H1 (cell line): ENCODE data around the gene CTAGE1. TPM values are rescaled to one million over a fixed set of nuclear protein-coding genes. Genes with fewer than 3 reads are reported as not detected.

Experiments
- ASH2L ChIP-seq: fragments of 200-600, 300-600 bp; sonication (generic); IDR thresholded peaks from one replicate; pipeline ENCODE4 v1.7.1; 2017; ENCODE audit warnings: low read length
- BACH1 ChIP-seq: IDR thresholded peaks from 2 replicates; pipeline ENCODE4 v1.6.1; 2012; ENCODE audit warnings: low read length, improper control_type of control experiment
- EP300 ChIP-seq, 2 experiments: IDR thresholded peaks; 1 replicate in 1 of 2; 2 replicates in 1 of 2; pipeline ENCODE4 v1.6.1; 2011 to 2012; ENCODE audit warnings: low read depth in 2 of 2, low read length in 2 of 2, mild to moderate bottlenecking in 2 of 2, borderline replicate concordance in 1 of 2, inconsistent platforms in 1 of 2, moderate library complexity in 1 of 2
- HDAC6 ChIP-seq: IDR thresholded peaks from one replicate; pipeline ENCODE4 v1.7.1; 2012; ENCODE audit warnings: low read depth, mild to moderate bottlenecking, inconsistent platforms, low read length, moderate library complexity
- RAD21 ChIP-seq, 2 experiments: IDR thresholded peaks in 1 of 2; conservative IDR thresholded peaks in 1 of 2; 2 replicates each; pipeline ENCODE4 v1.6.1; 2011; ENCODE audit warnings: low read depth in 2 of 2, low read length in 2 of 2, improper control_type of control experiment in 1 of 2, inconsistent platforms in 1 of 2, mild to moderate bottlenecking in 1 of 2, moderate library complexity in 1 of 2
- polyA plus RNA-seq, 7 experiments: library from polyadenylated mRNA; depleted of rRNA in 3 of 7; stranded (reverse) in 5 of 7; unstranded in 2 of 7; fragments of >200 nt in 5 of 7; fragments of 200-250 nt in 2 of 7; gene quantifications; 1 replicate in 5 of 7; 2 replicates in 1 of 7; 4 replicates in 1 of 7; pipeline versions ENCODE4 v1.2.1 to v1.2.3, GENCODE V29; 2011 to 2013; ENCODE audit warnings: missing spikeins in 2 of 7, mixed read lengths in 2 of 7
- total RNA-seq: library from RNA; stranded (reverse); fragmentation: NEBNext Ultra II Directional; extraction: Animal tissue kit (Norgen Biotek cat#: 25700); gene quantifications from 2 replicates; pipeline ENCODE4 v1.2.1, GENCODE V29; 2021
- TF ChIP-seq, protein P1 (sequence below): IDR thresholded peaks from 2 replicates; pipeline ENCODE4 v1.6.1; 2012; ENCODE audit warnings: inconsistent platforms
- TF ChIP-seq, protein P2 (sequence below): IDR thresholded peaks from 2 replicates; pipeline ENCODE4 v1.6.1; 2011; ENCODE audit warnings: low read length, improper control_type of control experiment

CTAGE1 gene
- total and polyA plus RNA-seq, 2 of the 8 experiments (the other 6 are each of a cell fraction or from before 2014, with no cell fraction given): not detected

DNA sequence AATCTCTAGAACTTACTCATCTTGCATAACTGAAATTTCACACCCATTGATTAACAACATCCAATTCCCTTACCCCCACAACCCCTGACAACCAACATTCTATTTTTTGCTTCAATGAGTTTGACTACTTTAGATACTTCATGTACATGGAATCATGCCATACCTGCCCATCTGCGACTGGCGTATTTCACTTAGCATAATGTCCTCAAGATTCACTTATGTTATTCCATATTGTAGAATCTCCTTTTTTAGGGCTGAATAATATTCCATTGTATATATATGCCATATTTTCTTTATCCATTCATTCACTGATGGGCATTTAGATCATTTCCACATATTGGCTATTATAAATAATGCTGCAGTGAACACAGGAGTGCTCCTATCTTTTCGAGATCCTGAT is 13.8 kb downstream of the CTAGE1 start (continued):
- TF ChIP-seq EP300 (IDR thresholded peaks at IDR 0.05; ENCODE audit: borderline replicate concordance in 1 of 2, low read depth in 2 of 2, low read length in 2 of 2) (no peak), HDAC6 (no peak), BACH1 (no peak), RAD21 (IDR thresholded peaks at IDR 0.05 in 1 of 2, conservative IDR thresholded peaks at IDR 0.05 in 1 of 2; ENCODE audit: low read depth in 2 of 2, low read length in 2 of 2) (no peak), ASH2L (no peak)
- TF ChIP-seq, protein P1, sequence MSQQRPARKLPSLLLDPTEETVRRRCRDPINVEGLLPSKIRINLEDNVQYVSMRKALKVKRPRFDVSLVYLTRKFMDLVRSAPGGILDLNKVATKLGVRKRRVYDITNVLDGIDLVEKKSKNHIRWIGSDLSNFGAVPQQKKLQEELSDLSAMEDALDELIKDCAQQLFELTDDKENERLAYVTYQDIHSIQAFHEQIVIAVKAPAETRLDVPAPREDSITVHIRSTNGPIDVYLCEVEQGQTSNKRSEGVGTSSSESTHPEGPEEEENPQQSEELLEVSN: no peak
- TF ChIP-seq, protein P2, sequence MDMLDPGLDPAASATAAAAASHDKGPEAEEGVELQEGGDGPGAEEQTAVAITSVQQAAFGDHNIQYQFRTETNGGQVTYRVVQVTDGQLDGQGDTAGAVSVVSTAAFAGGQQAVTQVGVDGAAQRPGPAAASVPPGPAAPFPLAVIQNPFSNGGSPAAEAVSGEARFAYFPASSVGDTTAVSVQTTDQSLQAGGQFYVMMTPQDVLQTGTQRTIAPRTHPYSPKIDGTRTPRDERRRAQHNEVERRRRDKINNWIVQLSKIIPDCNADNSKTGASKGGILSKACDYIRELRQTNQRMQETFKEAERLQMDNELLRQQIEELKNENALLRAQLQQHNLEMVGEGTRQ: no peak
